Left hindlimb (tissue), 1 donor: ENCODE data around the gene POLD3.
A peak's percentile ranks its signal among the peaks of the same experiment; 100 is the strongest.

Source experiments
- DNase-seq: peaks from one replicate; pipeline ENCODE4 v3.0.0-alpha.2; 2018

The POLD3 gene, protein sequence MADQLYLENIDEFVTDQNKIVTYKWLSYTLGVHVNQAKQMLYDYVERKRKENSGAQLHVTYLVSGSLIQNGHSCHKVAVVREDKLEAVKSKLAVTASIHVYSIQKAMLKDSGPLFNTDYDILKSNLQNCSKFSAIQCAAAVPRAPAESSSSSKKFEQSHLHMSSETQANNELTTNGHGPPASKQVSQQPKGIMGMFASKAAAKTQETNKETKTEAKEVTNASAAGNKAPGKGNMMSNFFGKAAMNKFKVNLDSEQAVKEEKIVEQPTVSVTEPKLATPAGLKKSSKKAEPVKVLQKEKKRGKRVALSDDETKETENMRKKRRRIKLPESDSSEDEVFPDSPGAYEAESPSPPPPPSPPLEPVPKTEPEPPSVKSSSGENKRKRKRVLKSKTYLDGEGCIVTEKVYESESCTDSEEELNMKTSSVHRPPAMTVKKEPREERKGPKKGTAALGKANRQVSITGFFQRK

DNA sequence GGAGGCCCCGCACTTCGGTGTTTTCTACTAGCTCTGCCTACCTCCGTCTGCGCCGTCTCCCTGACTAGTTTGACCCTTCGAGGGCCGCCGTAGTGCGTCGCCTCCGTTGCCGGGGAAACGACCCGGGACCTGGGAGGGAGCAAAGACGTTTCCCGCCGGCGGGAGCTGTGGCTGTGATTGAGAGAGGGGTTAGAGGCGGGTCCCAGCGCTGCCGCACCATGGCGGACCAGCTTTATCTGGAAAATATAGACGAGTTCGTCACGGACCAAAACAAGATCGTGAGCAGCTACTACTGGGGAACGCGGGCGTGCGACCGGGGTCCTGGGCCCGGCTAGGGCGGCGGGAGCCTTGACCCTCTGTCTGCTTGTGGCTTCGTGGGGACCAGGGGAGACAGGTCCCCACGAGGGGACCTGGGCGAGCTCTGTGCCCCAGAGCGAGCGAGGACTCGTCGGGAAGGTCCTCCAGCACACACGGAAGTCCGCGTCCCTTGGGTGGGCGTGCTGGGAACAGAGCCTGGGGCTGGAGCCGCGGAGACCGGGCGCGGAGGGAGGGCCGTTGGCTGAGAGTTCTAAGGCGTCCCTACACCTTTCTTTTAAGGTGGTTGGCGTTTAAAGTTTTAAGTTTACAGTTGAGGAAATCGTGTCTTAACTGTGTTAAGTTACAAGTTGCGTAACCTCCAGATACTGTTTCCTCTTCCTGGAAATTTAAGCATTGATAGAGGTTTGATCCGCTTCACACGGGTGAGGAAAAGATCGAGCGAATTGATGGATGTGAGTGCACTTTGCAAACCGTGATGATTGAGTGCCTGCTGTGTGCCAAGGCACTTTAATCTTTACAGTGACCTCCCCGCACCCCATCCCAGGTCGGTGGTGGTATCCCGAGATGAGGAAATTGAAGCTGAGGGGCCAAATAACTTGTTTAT, at the start of gene POLD3:
POLD3 (plus strand) TSS at position 142 of the 922 bp plus-strand sequence; CDS start at position 219, 77 bp downstream.
- DNase-seq = peak; percentile 96

DNA sequence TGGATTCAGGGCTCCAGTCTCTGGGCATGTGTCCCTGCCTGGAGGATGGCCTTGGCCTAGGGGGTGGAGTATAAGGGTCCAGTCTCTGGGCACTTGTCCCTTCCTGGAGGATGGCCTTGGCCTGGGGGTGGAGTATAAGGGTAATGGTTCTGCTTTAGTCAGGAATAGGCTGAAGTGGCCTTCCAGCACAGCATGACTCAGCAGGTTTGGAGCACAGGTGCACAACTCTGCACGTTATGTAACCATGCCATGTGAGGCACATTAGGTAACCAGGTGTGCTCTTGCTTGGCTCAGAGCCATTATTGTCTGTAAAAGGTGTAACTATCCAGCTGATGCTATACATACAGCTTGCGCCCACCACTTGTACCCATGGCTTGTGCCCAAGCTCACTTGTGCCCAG, 48.4 kb upstream of the POLD3 start:
- no peak for DNase-seq

DNA sequence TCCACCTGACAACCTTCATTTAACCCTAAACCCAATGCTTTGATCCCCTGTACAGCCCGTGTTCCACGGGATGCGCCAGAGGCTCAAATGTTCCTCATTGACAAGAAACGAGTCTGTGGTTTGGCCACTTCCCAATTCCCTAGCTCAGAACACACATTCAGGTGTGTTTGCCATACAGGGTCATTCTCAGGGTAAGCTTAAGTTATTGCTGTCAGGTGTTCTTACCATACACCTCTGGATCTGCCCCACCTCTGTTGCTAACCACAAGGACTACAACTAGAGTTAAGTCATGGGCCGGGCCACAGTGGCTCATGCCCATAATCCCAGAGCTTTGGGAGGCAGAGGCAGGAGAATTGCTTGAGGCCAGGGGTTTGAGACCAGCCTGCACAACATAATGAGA, 45.6 kb upstream of the POLD3 start:
- DNase-seq = no peak

DNA sequence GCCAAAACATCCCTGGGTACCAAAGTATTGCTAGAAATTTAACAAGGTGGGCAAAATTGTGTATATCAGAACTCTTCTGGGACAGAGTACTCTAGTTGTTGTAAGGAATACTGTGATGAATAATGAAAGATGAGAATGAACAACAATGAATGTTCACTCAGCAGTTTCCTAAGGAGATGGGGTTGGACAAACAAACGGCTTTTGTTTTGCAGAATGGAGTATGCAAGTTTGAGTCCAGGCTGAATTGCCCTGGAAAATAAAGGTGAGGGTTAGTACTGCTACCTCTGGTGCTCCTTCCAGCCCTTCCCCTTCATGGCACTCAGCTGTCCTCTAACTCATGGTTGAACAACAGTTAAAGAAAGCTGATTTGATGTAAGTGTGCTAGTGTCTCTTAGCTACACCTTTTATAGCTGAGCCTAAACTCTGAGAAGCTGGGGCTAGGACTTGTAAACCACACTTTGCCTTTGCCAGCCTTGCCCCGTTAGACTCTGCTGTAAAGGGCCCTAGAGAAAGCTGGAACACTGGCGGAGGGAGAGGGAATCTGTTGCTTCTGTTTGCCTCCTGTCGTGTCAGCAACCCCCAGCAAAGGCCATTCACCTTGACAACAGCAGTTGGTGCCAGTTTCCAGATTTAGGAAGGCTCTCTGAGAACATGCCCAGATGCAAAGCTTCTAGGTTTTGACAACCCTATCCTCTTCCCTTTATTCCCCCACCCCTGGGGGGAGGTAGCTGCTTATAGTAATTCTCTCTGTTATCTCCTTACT, 41.2 kb upstream of the POLD3 start:
- no peak for DNase-seq

DNA sequence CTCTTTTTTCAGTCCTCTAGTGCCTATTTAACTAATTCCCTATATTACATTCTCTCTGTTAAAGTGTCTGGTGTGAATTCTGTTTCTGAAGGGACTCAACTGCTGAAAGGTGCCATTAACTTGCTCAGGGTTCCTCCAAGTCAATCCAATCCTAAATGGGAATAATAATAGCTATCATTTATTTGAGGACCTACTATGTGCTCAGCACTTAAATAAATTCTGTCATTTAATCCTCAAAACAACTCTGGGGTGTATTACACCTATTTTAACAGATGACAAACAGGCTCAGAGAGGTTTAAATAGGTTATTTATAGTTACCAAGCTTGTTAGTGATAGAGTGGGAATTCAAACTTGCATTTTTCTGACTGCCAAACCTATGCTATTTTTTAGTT, 40.6 kb upstream of the POLD3 start:
- no peak for DNase-seq

DNA sequence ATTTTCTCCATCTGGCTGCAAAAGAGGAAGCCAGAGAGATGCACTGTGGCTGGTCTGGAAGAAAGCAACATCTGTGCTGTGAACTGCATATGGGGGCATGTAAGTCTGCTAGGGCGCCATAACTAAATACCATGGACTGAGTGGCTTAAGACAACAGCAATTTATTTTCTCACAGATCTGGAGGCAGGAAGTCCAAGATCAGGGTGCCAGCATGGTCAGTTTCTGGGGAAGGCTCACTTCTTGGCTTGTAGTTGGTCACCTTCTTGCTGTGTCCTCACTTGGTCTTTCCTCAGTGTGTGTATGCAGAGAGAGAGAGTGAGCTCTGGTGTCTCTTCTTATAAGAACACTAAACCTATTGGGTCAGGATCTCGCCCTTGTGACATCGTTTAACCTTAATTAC, 34.9 kb upstream of the POLD3 start:
- no peak for DNase-seq

DNA sequence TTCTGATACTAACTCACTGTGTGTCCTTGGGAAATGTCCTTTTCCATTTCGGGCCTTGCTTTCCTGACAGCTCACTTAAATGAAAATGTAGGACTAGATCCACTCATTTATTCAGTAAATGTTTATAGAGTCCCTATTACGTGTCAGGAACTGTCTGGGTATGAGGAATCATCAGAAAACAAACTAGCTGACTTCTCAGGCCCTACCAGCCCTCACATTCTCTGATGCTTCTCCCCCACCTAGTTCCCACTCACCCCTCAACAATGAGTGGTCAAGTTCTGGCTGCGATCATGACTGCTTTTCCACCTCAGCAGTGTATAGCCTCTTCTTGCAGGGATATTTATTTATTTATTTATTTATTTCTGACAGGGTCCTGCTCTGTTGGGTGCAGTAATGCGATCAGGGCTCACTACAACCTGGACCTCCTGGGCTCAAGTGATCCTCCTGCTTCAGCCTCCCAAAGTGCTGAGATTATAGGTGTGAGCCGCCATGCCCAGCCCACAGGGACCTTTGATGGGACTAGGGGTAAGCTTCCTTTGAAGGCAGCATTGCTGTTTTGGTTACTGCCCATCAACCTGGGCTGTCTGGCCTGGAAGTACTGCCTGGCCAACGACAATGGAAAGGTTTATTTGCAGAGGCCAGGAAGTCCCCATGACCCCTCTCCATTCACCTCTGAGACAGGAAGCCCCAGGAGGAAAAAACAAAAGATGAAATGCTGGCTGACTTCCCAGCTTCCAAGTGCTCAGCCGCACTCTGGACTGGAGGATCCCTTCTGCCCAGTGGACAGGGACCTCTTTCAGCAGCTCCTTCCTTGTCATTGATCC, 33.1 kb upstream of the POLD3 start:
- no peak for DNase-seq

DNA sequence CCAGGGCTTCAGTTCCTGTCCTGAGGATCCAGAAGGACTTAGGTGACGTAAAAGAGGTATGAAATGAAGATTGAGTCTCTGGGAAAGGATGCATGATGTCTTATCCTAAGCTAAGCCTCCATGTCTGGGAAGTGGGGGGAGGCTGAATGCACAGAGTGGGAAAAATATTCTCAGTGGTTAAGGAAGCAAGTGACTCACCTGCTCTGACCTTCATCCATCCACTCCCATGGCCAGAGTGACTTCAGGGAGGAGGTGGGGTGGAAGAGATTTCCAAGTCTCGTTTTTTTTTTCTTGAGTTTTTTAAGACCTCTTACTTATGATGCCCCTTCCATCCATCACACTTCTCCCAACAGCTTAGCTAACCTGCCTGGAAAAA, 32.5 kb upstream of the POLD3 start:
- no peak for DNase-seq

DNA sequence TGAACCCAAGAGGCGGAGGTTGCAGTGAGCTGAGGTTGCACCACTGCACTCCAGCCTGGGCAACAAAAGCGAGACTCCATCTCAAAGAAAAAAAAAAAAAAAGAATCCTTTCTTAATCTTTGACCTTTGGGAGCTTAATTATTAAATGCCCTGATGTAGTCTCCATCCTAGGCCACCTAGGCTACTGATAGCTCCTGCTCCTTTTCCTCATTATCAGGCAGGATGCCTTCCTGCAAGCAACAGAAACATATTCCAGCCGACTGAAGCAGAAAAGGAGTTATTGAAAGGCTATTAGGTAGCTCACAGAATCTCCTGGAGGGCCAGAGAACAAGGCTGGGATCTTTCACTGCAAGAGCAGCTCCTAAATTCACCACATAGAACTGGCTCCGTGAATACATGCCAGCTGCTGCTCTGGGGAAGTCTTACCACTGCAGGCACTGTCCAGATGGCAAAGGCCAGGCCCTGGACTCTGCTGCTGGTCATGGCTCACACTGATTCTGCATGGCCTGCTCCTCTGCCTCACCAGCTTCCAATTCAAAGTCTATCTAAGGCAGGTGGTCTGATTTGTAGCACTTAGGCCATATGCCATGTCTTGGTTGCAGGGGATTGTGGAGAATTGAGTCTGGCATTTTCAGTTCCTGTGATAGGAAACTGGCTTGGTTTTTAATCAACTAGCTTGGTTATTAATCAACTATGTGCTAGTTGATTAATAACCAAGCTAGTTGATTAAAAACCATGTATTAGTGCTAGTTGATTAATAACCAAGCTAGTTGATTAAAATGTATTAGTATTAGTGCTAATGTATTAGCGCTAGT, 26.0 kb upstream of the POLD3 start:
- DNase-seq = no peak

DNA sequence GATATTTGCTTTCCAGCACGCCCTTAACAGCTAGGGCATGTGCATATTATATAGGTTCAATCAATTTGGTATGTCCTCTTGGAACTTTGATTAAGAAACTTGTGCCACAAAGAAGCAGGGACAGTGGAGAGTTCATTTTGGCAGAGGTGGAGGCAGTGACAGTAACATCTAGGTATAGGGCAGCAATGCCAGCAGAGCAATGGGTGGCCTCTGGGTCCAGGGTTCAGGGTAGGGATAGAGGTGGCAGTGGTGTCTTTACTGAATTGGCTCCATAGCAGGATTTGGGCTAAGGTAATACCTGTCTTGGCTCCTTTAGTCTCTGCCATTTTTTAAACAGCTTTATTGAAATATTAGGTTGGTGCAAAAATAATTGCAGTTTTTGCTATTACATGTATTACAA, 24.4 kb upstream of the POLD3 start:
- DNase-seq = no peak

DNA sequence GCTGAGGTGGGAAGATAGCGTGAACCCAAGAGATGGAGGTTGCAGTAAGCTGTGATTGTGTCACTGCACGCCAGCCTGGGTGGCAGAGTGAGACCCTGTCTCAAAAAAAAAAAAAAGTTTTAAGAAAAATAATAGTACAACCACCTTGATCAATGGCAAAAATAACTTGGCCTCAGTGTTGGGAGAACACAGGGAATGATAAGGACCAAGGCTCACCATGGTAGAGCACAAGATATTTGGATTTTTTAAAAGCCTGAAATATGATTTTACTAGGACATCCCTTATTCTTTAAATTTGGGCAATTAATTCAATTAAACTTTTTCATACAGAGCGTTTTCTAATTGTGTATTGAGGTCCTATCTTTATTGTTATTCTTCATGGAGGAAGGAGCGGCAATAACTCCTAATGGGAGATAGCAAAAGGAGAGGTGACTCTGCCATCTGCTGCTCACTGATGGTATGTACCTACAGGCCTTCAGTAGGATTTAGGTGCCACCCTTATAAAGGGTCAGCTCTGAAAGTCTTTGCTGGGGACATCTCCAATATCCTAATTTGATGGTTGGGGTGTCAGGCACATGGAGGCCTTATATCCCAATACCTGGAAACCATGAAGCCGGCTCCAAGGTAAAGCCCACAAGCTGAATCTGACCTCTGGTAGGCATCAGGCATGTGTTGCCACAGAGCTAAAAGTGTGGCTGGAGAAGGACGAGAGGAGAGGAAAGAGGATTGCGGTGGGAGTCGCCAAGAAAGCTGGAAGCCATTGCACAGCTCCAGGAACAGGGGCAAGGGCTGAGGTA, 21.9 kb upstream of the POLD3 start:
- no peak for DNase-seq

DNA sequence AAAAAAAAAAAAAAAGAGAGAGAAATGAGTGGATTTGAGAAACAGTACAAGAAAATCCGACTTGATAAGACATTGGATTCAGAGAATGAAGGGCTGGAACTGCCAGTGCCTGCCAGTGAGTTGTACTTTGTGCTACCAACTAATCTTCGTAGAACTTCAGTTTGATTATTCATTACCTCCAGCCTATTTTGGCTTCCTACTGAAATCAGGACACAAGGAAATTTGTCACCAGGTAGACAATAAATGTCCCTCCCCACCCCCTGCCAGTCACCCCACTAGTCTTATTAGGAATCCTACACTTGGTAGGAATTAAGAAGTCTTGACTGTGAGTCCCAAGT, 21.4 kb upstream of the POLD3 start:
- no peak for DNase-seq

DNA sequence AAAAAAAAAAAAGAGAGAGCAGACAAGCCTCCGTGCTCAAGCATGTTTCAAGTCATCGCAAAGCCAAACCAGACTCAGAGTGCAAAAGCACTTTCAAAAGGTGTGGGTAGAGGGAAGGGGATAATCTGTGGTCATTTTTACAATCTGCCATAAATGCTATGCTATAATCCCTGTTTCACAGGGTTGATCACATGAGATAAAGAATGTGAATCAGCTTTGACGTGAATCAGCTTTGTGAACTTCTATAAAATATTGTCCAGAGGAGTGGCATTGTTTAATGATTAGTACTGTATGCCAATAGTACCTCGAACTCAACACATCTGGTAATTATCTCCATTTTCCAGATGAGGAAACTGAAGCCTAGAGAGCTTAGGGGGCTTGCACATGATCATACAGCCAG, 20.0 kb upstream of the POLD3 start:
- DNase-seq = no peak

DNA sequence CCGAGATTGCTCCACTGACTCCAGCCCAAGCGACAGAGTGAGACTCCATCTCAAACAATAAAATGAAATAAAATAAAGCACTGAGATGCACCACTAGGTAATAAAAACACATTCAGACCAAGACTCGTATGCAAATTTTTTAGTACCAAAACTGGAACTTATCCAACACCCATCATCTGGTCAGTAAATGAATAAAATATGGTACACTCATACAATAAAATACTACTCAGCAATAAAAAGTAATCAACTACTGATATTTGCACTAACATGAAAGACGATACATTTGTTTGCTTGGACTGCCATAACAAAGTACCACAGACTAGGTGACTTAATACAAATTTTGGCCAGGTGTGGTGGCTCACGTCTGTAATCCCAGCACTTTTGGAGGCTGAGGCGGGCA, 17.8 kb upstream of the POLD3 start:
- no peak for DNase-seq

DNA sequence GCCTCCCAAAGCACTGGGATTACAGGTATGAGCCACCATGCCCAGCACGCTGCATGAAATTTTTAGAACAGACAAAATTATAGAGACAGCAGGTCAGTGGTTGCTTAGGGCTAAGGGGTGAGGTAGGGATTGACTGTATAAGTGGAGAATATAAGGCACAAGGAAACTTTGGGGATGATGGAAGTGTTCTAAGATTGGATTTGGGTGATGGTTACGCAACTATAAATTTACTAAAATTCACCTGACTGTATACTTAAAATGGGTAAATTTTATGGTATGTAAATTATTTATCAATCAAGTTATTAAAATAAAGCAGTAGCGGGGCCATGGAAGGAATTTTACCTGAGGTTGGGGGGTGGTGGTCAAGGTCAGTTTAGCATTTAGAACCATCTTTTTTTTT, 16.4 kb upstream of the POLD3 start:
- no peak for DNase-seq

DNA sequence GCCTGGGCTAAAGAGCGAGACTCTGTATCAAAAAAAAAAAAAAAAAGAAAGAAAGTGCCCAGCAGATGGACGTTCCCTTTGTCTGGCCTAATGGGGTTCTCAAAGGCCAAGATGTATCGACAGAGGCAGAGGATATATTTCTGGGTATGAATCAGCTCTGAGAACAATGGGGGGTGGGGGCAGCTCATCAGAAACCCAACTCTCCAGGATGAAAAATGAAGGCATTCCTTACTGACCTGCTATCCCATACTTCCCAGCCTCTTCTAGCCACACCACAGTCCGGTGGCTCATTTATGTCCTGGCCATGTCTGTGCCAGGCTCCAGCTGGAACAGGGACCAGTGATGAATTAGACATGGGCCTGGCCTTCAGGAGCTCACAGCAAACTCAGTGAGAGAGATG, 15.2 kb upstream of the POLD3 start:
- no peak for DNase-seq

DNA sequence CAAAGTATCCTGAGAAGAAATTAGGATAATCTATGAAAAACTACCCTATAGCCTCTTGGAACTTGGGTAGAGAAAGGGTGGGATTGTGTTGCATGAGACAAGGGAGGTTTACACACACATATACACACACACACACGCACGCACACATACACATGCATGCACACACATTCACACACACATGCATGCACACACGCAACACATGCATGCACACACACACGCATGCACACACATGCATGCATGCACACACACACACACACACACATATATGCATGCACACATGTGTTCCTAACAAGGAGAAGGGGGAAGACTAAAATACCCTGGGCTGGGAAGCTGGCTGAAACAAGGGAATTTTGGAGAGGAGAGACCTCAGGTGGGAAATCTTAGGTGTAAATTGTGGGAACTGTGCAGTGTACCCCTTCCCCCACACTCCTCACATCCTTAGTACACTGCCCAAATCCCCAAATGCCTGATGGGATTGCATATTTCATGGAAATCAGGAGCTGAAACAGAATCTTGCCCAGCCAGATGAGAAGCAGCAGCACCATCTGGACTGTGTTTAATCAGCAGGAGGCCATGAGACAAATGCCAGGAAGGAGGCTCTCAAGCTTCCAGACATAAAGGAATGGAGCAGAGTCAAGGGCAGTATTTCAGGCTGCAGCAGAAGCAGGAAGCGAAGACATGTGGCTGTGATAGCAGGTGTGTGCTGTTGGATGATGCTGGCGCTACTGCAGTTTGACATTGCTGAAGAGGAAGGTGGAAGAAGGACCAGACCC, 14.6 kb upstream of the POLD3 start:
- no peak for DNase-seq

DNA sequence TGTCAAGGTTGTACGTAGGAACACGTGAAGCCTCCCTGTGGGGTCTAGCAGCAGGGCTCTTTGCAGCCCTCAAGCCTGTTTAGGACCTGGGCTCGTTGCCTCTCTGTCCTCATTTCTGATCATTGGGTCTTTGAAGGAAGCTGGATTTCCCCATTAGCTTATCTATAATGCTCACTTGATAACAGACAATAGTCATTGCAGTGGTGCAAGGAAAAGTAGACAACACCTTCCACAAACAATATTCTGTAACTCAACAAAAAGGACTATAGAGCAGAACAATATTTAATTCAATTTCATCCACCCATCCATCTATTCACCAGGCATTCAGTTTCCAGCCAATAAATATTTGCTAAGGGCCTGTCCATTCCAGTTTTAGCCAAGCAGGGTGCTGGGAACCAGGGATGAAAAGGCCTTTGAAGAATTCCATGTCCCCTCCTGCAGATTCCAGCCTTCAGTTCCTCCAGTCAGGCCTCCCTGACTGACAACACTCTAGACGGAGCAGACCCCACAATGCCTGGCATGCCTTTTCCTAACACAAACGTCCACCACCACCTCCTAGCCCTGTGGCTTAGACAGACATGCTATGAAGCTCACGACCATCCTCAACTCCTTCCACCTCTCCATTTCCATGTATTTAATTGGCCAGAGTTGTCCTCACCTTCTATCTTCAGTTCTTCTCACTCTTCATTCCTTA, 12.7 kb upstream of the POLD3 start:
- no peak for DNase-seq

DNA sequence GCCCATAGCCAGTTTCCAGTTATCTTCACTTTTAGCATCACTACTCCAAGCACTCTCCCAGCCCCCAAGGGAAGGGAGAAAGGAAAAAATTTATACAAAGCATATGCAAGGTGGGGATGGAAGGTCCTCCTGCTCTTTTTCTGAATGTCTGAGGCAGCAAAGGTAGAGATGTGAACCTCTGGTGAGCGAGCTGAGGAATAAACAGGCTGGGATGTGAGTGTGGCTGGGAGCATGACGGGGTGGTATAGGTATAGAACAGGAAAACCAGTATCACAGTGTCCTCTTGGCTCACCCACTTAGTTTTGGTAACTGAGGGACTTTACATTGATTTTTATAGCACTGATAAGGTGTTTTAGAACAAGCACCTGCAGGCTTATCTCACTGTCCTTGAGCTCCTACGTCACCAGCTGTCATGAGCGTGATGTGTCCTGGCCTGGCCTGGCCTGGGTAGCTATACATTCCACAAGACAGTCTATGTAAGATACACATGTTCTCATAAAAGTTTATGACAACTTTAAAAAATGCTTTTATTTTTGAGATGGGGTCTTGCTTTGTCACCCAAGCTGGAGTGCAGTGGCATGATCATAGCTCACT, 10.3 kb upstream of the POLD3 start:
- no peak for DNase-seq
